Measurements from ENCODE around the gene C6orf141.

C6orf141 gene

GRCh38 chr6:49550492-49551077 is at the start of gene C6orf141:
Gene C6orf141 (plus strand): TSS chr6:49550668. CDS start chr6:49550793, 125 bp downstream.
- DNase-seq (ENCODE audit: low read depth): no peak

- DNase-seq (ENCODE audit: low read depth): no peak
Measured at GRCh38 chr6:49504666-49505065, 45.8 kb upstream of the C6orf141 start.

GRCh38 chr6:49506569-49507111 is 43.8 kb upstream of the C6orf141 start:
- DNase-seq (ENCODE audit: low read depth): no peak

GRCh38 chr6:49509342-49509741 is 41.1 kb upstream of the C6orf141 start:
- DNase-seq (ENCODE audit: low read depth): no peak

- no peak for DNase-seq (ENCODE audit: low read depth)
Measured at GRCh38 chr6:49513153-49513989, 37.1 kb upstream of the C6orf141 start.

GRCh38 chr6:49514571-49515484 is 35.6 kb upstream of the C6orf141 start:
- peak; percentile 27 for DNase-seq (ENCODE audit: low read depth)

GRCh38 chr6:49515485-49516146 is 34.9 kb upstream of the C6orf141 start:
- no peak for DNase-seq (ENCODE audit: low read depth)

GRCh38 chr6:49516147-49516505 is 34.3 kb upstream of the C6orf141 start:
- DNase-seq (ENCODE audit: low read depth): no peak

- DNase-seq (ENCODE audit: low read depth): no peak
Measured at GRCh38 chr6:49517919-49518318, 32.5 kb upstream of the C6orf141 start.

GRCh38 chr6:49519660-49520059 is 30.8 kb upstream of the C6orf141 start:
- DNase-seq (ENCODE audit: low read depth): no peak

- DNase-seq (ENCODE audit: low read depth): no peak
Measured at GRCh38 chr6:49522710-49523593, 27.5 kb upstream of the C6orf141 start.

- no peak for DNase-seq (ENCODE audit: low read depth)
Measured at GRCh38 chr6:49523901-49524300, 26.6 kb upstream of the C6orf141 start.

GRCh38 chr6:49524541-49524940 is 25.9 kb upstream of the C6orf141 start:
- no peak for DNase-seq (ENCODE audit: low read depth)

GRCh38 chr6:49526598-49526997 is 23.9 kb upstream of the C6orf141 start:
- no peak for DNase-seq (ENCODE audit: low read depth)

- DNase-seq (ENCODE audit: low read depth): no peak
Measured at GRCh38 chr6:49527320-49527719, 23.1 kb upstream of the C6orf141 start.

GRCh38 chr6:49528571-49528970 is 21.9 kb upstream of the C6orf141 start:
- DNase-seq (ENCODE audit: low read depth): no peak

- DNase-seq (ENCODE audit: low read depth): no peak
Measured at GRCh38 chr6:49530141-49530776, 20.2 kb upstream of the C6orf141 start.

- DNase-seq (ENCODE audit: low read depth): no peak
Measured at GRCh38 chr6:49531774-49532569, 18.5 kb upstream of the C6orf141 start.

- DNase-seq (ENCODE audit: low read depth): no peak
Measured at GRCh38 chr6:49535795-49536194, 14.7 kb upstream of the C6orf141 start.
